22Rv1 (cell line): ENCODE results near the gene RNF20.

Source experiments
- CTCF ChIP-seq: fragments of 450-650 bp; IDR thresholded peaks from 2 replicates; pipeline ENCODE4 v1.5.1; 2017; ENCODE audit warnings: mild to moderate bottlenecking
- ZFX ChIP-seq: fragments of 450-650 bp; IDR thresholded peaks from 2 replicates; pipeline ENCODE4 v1.6.1; 2017; ENCODE audit warnings: antibody characterized with exemption, borderline replicate concordance

GRCh38 chr9:101585740-101586139, 52.1 kb downstream of the RNF20 start:
- TF ChIP-seq CTCF, result no peak
- no peak for TF ChIP-seq ZFX
